MM.1S (cell line): ENCODE measurements around the gene POFUT1.
"Not testable (repeated sequence)": the region's sequence is repeated elsewhere in the genome, so short reads cannot be mapped to it uniquely, and the experiment has no call there.

Source experiments
- DNase-seq: peaks from one replicate; pipeline ENCODE4 v3.0.0-alpha.2; 2015
- H2AFZ ChIP-seq: fragments of 300-600 bp; sonication (generic); 2 replicates; pipeline ENCODE4 v1.6.0; 2016; ENCODE audit warnings: antibody characterized with exemption, low read length
- H3F3A ChIP-seq: fragments of 300-600 bp; sonication (generic); 2 replicates; pipeline ENCODE4 v1.6.1; 2016; ENCODE audit warnings: mild to moderate bottlenecking, antibody characterized with exemption, low read length, moderate library complexity, mixed read lengths; ENCODE audit not compliant: insufficient read depth
- H3K27ac ChIP-seq: fragments of 300-600 bp; sonication (generic); 2 replicates; pipeline ENCODE4 v1.5.1; 2016; ENCODE audit warnings: mild to moderate bottlenecking, low read length
- H3K27me3 ChIP-seq: fragments of 300-600 bp; sonication (generic); replicated peaks from 2 replicates; pipeline ENCODE4 v1.6.0; 2016; ENCODE audit warnings: low read length; ENCODE audit not compliant: insufficient read depth
- H3K36me3 ChIP-seq: fragments of 300-600 bp; sonication (generic); replicated peaks from 2 replicates; pipeline ENCODE4 v1.6.1; 2016; ENCODE audit warnings: mild to moderate bottlenecking, low read length, mixed read lengths; ENCODE audit not compliant: insufficient read depth
- H3K4me1 ChIP-seq: fragments of 300-600 bp; sonication (generic); 2 replicates; pipeline ENCODE4 v1.6.1; 2016; ENCODE audit warnings: low read length, mixed read lengths
- H3K4me2 ChIP-seq: fragments of 300-600 bp; sonication (generic); 2 replicates; pipeline ENCODE4 v1.6.0; 2016; ENCODE audit warnings: low read depth, low read length
- H3K4me3 ChIP-seq: fragments of 300-600 bp; sonication (generic); 2 replicates; pipeline ENCODE4 v1.5.1; 2016; ENCODE audit warnings: low read length, mixed read lengths
- H3K79me2 ChIP-seq: fragments of 300-600 bp; sonication (generic); 2 replicates; pipeline ENCODE4 v1.6.1; 2016; ENCODE audit warnings: mixed run types, low read length, mixed read lengths
- H3K9ac ChIP-seq: fragments of 300-600 bp; sonication (generic); 2 replicates; pipeline ENCODE4 v1.6.1; 2016; ENCODE audit warnings: low read length, mixed read lengths
- H3K9me2 ChIP-seq: fragments of 300-600 bp; sonication (generic); replicated peaks from 2 replicates; pipeline ENCODE4 v1.6.1; 2016; ENCODE audit warnings: mild to moderate bottlenecking, low read length, mixed read lengths; ENCODE audit not compliant: insufficient read depth
- H3K9me3 ChIP-seq: fragments of 300-600 bp; sonication (generic); replicated peaks from 2 replicates; pipeline ENCODE4 v1.6.1; 2016; ENCODE audit warnings: mild to moderate bottlenecking, low read length, mixed read lengths; ENCODE audit not compliant: insufficient read depth
- H4K20me1 ChIP-seq: fragments of 300-600 bp; sonication (generic); 2 replicates; pipeline ENCODE4 v1.6.1; 2016; ENCODE audit warnings: mild to moderate bottlenecking, low read length, moderate library complexity, mixed read lengths; ENCODE audit not compliant: insufficient read depth
- EZH2 ChIP-seq: fragments of 300-600 bp; sonication (generic); optimal IDR thresholded peaks from 2 replicates; pipeline ENCODE3; 2017; ENCODE audit warnings: low read depth, mild to moderate bottlenecking, antibody characterized with exemption, low read length, mixed read lengths
- EZH2phosphoT487 ChIP-seq: fragments of 300-600 bp; sonication (generic); IDR thresholded peaks from 2 replicates; pipeline ENCODE4 v1.6.1; 2018; ENCODE audit warnings: antibody characterized with exemption, low read length
- TF ChIP-seq, protein P1 (sequence below): fragments of 300-600 bp; sonication (generic); IDR thresholded peaks from 2 replicates; pipeline ENCODE4 v1.5.1; 2016; ENCODE audit warnings: antibody characterized with exemption, low read length, mixed read lengths

The POFUT1 gene

DNA sequence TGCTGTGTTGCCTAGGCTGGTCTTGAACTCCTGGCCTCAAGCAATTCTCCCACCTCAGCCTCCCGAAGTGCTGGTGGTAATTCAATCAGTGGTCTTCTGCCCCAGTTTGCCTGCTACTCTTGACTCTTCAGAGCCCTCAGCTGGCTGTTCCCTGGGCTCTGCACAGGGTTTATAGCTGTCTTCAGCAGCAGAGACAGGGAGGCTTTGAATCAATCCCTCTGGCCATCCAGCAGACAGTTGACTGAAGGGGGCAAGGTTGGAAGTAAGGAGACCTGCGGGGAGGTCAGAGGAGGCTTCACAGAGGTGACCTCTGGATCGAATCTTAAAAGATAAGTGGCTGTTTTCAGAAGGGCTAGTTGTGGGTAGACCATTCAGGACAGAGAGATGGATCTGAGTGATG is 43.8 kb downstream of the POFUT1 start:
- no peak for DNase-seq
- TF ChIP-seq, protein P1, sequence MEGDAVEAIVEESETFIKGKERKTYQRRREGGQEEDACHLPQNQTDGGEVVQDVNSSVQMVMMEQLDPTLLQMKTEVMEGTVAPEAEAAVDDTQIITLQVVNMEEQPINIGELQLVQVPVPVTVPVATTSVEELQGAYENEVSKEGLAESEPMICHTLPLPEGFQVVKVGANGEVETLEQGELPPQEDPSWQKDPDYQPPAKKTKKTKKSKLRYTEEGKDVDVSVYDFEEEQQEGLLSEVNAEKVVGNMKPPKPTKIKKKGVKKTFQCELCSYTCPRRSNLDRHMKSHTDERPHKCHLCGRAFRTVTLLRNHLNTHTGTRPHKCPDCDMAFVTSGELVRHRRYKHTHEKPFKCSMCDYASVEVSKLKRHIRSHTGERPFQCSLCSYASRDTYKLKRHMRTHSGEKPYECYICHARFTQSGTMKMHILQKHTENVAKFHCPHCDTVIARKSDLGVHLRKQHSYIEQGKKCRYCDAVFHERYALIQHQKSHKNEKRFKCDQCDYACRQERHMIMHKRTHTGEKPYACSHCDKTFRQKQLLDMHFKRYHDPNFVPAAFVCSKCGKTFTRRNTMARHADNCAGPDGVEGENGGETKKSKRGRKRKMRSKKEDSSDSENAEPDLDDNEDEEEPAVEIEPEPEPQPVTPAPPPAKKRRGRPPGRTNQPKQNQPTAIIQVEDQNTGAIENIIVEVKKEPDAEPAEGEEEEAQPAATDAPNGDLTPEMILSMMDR: no peak
- no peak for TF ChIP-seq EZH2
- no peak for TF ChIP-seq EZH2phosphoT487
- Histone ChIP-seq H3K4me2 (no peak overlapping the region), H3K27me3 (no peaks in the 10 kb centered on the region), H3K36me3 (no peaks in the 10 kb centered on the region), H3F3A (0 out of 2 replicates have a peak, but pooled peaks cover 3% of the 10 kb centered on the region), H3K9me3 (no peaks in the 10 kb centered on the region), H4K20me1 (no peaks in the 10 kb centered on the region), H3K4me3 (no peak overlapping the region), H3K9ac (no peak overlapping the region), H3K27ac (no peak overlapping the region), H3K79me2 (no peaks in the 10 kb centered on the region), H2AFZ (no peak overlapping the region), H3K9me2 (no peaks in the 10 kb centered on the region), H3K4me1 (no peaks in the 10 kb centered on the region)

DNA sequence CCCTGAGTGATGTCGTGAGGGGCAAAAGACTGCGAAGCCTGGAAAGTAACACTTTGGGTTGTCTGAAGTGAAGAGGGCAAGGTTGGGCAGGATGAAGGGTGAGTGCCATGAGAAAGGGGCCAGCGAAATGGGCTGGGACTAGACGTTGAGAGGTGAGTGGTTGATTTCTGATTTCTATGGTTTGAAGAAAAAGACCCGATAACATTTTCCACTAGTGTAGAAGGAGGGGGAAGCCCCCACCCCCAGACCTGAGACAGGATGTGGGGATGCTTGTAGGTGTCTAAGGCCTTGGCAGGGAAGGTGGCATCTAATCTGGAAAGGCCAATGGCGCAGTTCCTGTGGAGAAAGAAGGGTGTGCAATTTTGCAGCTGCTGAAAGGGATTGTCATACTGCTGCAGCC is 44.5 kb downstream of the POFUT1 start:
- TF ChIP-seq EZH2 (no peak), EZH2phosphoT487 (no peak)
- TF ChIP-seq, protein P1: no peak
- H3K9ac ChIP-seq: no peak overlapping the region
- H3K9me2 ChIP-seq: no peaks in the 10 kb centered on the region

DNA sequence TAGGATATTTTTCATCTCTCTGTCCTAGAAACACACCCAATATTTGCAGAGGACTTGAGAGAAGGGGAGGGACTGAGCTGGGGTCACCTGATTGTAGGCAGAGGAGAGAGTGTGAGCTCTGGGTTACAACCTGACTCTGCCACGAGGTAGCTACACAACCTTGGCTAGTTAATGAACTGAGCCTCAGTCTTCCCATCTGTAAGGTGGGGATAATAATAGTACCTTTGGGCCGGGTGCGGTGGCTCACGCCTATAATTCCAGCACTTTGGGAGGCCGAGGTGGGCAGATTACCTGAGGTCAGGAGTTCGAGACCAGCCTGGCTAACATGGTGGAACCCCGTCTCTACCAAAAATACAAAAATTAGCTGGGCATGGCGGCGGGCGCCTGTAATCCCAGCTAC is 53.3 kb downstream of the POFUT1 start:
- H3F3A ChIP-seq, H3K9me3 ChIP-seq, H3K9me2 ChIP-seq, H3K36me3 ChIP-seq, H3K27me3 ChIP-seq, H3K27ac ChIP-seq, H3K4me1 ChIP-seq, DNase-seq, H3K4me2 ChIP-seq, H4K20me1 ChIP-seq, H3K9ac ChIP-seq, H2AFZ ChIP-seq, H3K79me2 ChIP-seq, H3K4me3 ChIP-seq: not testable (repeated sequence)

More for the DNA sequence above, 44.5 kb downstream of the POFUT1 start:
- Histone ChIP-seq H3K4me1 (no peaks in the 10 kb centered on the region), H3K9me3 (no peaks in the 10 kb centered on the region), H3K27ac (no peak overlapping the region), H3K4me2 (no peak overlapping the region), H3F3A (0 out of 2 replicates have a peak, but pooled peaks cover 3% of the 10 kb centered on the region), H4K20me1 (no peaks in the 10 kb centered on the region), H3K27me3 (no peaks in the 10 kb centered on the region), H2AFZ (no peak overlapping the region), H3K36me3 (no peaks in the 10 kb centered on the region), H3K79me2 (no peaks in the 10 kb centered on the region), H3K4me3 (no peak overlapping the region)
- no peak for DNase-seq

DNA sequence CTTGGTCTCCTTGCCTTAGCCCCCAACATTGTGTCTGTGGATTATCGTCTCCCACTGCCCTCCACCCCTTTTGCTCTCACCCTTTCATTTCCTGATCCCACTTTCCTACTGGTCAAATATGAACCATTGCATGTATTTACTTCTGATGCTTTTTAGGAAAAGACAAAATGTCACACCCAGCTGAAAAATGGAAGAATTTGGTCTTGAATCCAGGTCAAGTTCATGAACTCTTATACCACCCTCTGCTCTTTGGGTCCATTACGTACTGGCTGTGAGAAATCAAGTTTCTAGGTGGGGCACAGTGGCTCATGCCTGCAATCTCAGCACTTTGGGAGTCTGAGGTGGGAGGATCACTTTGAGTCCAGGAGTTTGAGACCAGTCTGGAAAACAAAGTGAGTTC is 54.0 kb downstream of the POFUT1 start:
- Histone ChIP-seq H3K4me1 (no peaks in the 10 kb centered on the region), H3K9ac (no peak overlapping the region), H3K4me2 (no peak overlapping the region), H3K27me3 (no peaks in the 10 kb centered on the region), H4K20me1 (no peaks in the 10 kb centered on the region), H3K9me3 (no peaks in the 10 kb centered on the region), H3K9me2 (no peaks in the 10 kb centered on the region), H3K36me3 (no peaks in the 10 kb centered on the region), H3K27ac (no peak overlapping the region), H3F3A (no peaks in the 10 kb centered on the region), H2AFZ (no peak overlapping the region), H3K4me3 (no peak overlapping the region), H3K79me2 (no peaks in the 10 kb centered on the region)
- no peak for DNase-seq
- TF ChIP-seq, protein P1: no peak
- no peak for TF ChIP-seq EZH2
- no peak for TF ChIP-seq EZH2phosphoT487
